Esophagus (tissue), 2 donors: ENCODE measurements around the gene GDF7. TPM values are rescaled to one million over a fixed set of nuclear protein-coding genes. Genes with fewer than 3 reads are reported as not detected.
A peak's percentile ranks its signal among the peaks of the same experiment; 100 is the strongest.

Experiments
- H3K27ac ChIP-seq, 2 donors: one replicate each; pipeline ENCODE4 v1.5.1; 2013; ENCODE audit warnings: low read depth in 2 of 2, mild to moderate bottlenecking in 2 of 2, inconsistent platforms in 1 of 2, low read length in 1 of 2, moderate library complexity in 1 of 2
- H3K27me3 ChIP-seq, 2 donors: one replicate each; pipeline ENCODE4 v1.6.1; 2013; ENCODE audit warnings: low read length in 2 of 2, control low read depth in 1 of 2, mild to moderate bottlenecking in 1 of 2; ENCODE audit not compliant: insufficient read depth in 2 of 2, control insufficient read depth in 1 of 2
- H3K36me3 ChIP-seq, 2 donors: one replicate each; pipeline ENCODE4 v1.6.1; 2013; ENCODE audit warnings: low read length in 1 of 2; ENCODE audit not compliant: control insufficient read depth in 2 of 2, insufficient read depth in 2 of 2
- H3K4me1 ChIP-seq, 2 donors: one replicate each; pipeline ENCODE4 v1.6.1; 2013; ENCODE audit warnings: low read length in 1 of 2; ENCODE audit not compliant: control insufficient read depth in 2 of 2, insufficient read depth in 2 of 2
- H3K4me3 ChIP-seq, 2 donors: one replicate each; pipeline ENCODE4 v1.5.1; 2013; ENCODE audit warnings: low read length in 2 of 2, mild to moderate bottlenecking in 2 of 2, low read depth in 1 of 2, moderate library complexity in 1 of 2
- H3K9me3 ChIP-seq, 2 donors: one replicate each; pipeline ENCODE4 v1.6.1; 2013; ENCODE audit warnings: mild to moderate bottlenecking in 2 of 2, low read depth in 1 of 2, low read length in 1 of 2, moderate library complexity in 1 of 2; ENCODE audit not compliant: control insufficient read depth in 2 of 2, insufficient read depth in 1 of 2
- WGBS, 2 donors: extraction: QIAGEN DNeasy Blood & Tissue Kit; methylation state at CpG; one replicate each; pipeline ENCODE4 v1.1.7; 2013; 5-methylcytosine and 5-hydroxymethylcytosine counted together
- polyA plus RNA-seq, 2 donors: library from polyadenylated mRNA; stranded (reverse); fragments of 200-250 nt; gene quantifications; one replicate each; pipeline ENCODE4 v1.2.3, GENCODE V29; 2013
- donor health status: healthy with polysubstance abuse.
- donor health status: Bipolar disorder and iron deficiency.

Gene GDF7
- polyA plus RNA-seq, 2 donors, result 0.56 to 0.59 TPM

DNA sequence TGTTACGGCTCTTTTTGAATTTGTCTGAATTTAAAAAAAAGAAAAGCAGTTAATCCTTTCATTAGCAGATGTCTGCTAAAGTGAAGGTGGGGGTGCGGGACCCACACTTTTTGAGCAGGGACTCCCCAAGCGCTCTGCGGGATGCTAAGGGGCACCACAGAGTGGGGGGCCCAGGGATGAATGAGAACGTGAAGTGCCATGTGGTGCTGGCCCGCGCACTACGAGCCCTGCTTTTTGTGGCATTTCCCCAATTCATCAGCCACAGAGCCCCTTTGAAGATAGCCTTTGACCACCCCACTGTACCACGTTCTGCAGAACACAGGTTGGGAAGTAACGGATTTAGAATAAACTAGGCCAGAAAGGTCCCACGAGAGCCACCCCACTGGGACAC is 44.7 kb upstream of the GDF7 start:
- Histone ChIP-seq H3K4me3 (no peak overlapping the region), H3K27ac (no peak overlapping the region), H3K36me3 (peaks cover 12 to 36% of the 10 kb centered on the region in 2 donors), H3K9me3 (no peaks in the 10 kb centered on the region), H3K27me3 (no peaks in the 10 kb centered on the region), H3K4me1 (peaks cover 12 to 20% of the 10 kb centered on the region in 2 donors)
- WGBS, 2 donors, result 95 to 96% methylated on average over 11 of the region's 11 CpGs

GRCh38 chr2:20622731-20623130 is 44.2 kb upstream of the GDF7 start:
- peaks cover 9 to 19% of the 10 kb centered on the region in 2 donors for H3K4me1 ChIP-seq
- H3K4me3 ChIP-seq, result no peak overlapping the region
- H3K9me3 ChIP-seq, result no peaks in the 10 kb centered on the region
- 81 to 82% methylated on average over 10 of the region's 10 CpGs for WGBS, 2 donors
- peak overlapping the region in 1 of 2 donors; percentile 36 for H3K27ac ChIP-seq
- peaks cover 12 to 36% of the 10 kb centered on the region in 2 donors for H3K36me3 ChIP-seq
- no peaks in the 10 kb centered on the region for H3K27me3 ChIP-seq

- Histone ChIP-seq H3K9me3 (no peaks in the 10 kb centered on the region), H3K4me3 (no peak overlapping the region), H3K36me3 (peaks cover 12 to 36% of the 10 kb centered on the region in 2 donors), H3K4me1 (peaks cover 9 to 15% of the 10 kb centered on the region in 2 donors), H3K27ac (peak overlapping the region in 1 of 2 donors; percentile 36), H3K27me3 (no peaks in the 10 kb centered on the region)
- WGBS, 2 donors, result 83 to 86% methylated on average over 10 of the region's 10 CpGs
Measured at GRCh38 chr2:20623241-20623640, 43.7 kb upstream of the GDF7 start.

DNA sequence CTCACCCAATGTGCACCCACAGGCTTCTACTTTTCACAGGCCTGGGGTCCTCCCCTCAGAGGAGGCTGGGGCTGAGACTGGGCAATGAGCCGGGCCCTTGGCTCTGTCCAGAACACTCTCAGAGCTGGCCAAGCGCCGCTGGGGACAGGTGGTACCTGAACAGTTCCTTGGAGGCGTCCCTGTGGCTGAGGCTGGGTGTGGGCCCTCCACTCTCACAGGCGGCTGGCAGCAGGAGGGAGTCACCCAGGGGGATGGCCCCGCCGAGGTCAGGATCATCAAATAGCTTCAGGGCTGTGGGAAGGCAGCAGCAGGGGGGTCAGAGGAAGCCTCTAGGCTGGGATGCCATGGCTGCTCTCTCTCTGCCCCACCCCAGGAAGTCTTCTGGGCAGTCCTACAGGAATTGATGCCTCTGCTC is 43.2 kb upstream of the GDF7 start:
- peaks cover 9 to 14% of the 10 kb centered on the region in 2 donors for H3K4me1 ChIP-seq
- no peaks in the 10 kb centered on the region for H3K27me3 ChIP-seq
- H3K27ac ChIP-seq, result no peak overlapping the region
- peaks cover 12 to 36% of the 10 kb centered on the region in 2 donors for H3K36me3 ChIP-seq
- WGBS, 2 donors, result 88% methylated on average over 7 of the region's 7 CpGs
- no peak overlapping the region for H3K4me3 ChIP-seq
- H3K9me3 ChIP-seq, result no peaks in the 10 kb centered on the region

DNA sequence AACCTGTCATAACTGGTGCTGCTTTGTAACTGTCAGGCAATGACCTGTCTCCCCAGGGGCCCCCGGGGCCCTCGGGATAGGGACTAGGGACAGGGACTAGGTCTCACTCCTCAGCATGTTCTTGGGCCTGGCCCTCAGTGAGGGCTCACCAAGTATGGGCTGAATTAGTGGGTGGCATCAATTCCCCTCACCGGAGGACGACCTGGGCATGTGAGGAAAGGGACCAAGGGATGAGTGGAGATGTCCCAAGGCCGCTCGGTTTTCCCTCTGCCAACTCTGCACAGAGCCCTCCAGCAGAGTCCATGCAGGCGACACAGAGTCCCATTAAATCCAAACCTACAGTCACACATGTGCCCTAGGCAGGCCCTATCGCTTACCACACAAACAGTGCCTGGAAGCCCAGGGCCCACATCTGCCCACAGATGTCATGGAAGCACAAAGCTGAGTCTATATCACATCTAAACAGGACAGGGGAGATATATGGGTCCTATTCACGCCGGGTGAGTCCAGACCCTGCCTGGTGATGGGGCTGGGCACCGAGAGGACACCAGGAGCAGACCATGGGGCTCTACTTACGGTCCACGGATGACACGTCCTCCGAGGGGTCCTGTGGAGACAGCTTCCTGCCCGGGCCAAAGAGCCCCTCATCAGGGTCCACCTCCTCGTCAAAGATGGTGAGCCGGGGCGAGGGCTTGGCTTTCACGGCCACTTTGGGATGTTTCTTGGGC is 42.6 kb upstream of the GDF7 start:
- WGBS, 2 donors, result 87 to 88% methylated on average over 20 of the region's 20 CpGs
- Histone ChIP-seq H3K27me3 (no peaks in the 10 kb centered on the region), H3K9me3 (no peaks in the 10 kb centered on the region), H3K36me3 (peaks cover 12 to 36% of the 10 kb centered on the region in 2 donors), H3K4me1 (peaks cover 8 to 9% of the 10 kb centered on the region in 2 donors), H3K4me3 (no peak overlapping the region), H3K27ac (peak overlapping the region in 1 of 2 donors; percentile 17)

GRCh38 chr2:20624884-20625485 is 42.0 kb upstream of the GDF7 start:
- peak overlapping the region in 1 of 2 donors; percentile 67 for H3K27ac ChIP-seq
- H3K4me1 ChIP-seq, result peaks cover 11 to 13% of the 10 kb centered on the region in 2 donors
- WGBS, 2 donors, result 86 to 87% methylated on average over 11 of the region's 11 CpGs
- no peak overlapping the region for H3K4me3 ChIP-seq
- no peaks in the 10 kb centered on the region for H3K9me3 ChIP-seq
- peaks cover 12 to 41% of the 10 kb centered on the region in 2 donors for H3K36me3 ChIP-seq
- no peaks in the 10 kb centered on the region for H3K27me3 ChIP-seq

DNA sequence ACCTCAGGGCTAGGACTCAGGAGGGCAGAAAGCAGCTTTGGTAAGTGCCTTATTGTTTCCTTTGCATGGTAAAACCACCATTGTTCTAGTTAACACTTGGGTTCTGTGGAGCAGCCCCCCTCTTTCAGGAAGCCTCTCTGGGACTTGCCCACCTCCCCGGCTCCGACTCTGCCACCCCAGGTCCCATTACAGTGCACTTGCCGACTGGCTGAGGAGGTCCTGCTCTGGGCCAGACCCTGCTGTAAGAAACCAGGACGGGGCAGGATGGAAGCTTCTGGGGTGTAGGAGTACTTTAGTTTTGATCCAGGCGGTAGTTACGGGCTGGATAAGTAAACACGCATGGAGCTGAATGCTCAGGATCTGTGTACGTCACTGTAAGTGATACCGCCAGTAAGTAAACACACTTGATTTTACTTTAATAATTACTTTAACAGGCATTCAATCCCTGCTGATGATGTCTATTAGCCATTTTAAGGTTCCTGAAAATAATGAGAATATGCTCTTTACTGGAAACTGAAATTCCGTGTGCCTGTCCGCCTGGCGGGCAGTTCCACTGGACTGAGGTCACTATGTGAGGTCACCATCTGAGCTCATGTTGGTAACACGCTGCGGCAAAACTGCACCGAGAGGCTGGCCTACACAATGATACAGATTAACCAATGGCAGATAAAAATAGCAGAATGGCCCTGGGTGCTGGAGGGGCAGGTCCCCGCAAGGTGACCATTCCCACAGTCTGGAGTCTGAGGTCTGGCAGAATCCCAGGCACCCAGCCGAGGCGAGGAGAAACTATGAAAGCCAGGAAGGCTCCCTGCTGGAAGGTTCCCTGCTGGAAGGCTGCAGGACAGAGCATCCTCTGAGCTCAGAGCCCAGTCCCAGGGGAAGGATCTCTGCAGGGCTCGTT is 41.2 kb upstream of the GDF7 start:
- Histone ChIP-seq H3K36me3 (peaks cover 14 to 38% of the 10 kb centered on the region in 2 donors), H3K4me1 (peaks cover 9 to 12% of the 10 kb centered on the region in 2 donors), H3K27me3 (no peaks in the 10 kb centered on the region), H3K4me3 (no peak overlapping the region), H3K9me3 (no peaks in the 10 kb centered on the region), H3K27ac (peak overlapping the region in 1 of 2 donors; percentile 67)
- WGBS, 2 donors, result 80 to 82% methylated on average over 19 of the region's 19 CpGs

DNA sequence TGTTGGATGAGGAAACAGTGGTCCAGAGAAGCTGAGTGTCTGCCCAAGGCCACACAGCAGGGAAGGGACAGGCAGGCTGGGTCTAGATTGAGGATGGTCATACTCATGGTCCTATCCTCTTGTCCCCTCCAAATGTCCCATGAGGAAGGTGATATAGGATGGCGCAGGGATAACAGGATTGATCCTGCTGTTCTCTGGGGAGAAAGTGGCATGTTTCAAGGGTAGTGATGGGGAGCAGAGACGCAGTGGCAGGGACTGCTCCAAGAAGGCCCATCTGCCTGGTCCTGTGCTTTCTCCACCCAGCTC is 40.6 kb upstream of the GDF7 start:
- H3K4me1 ChIP-seq, result peaks cover 4 to 11% of the 10 kb centered on the region in 2 donors
- H3K4me3 ChIP-seq, result no peak overlapping the region
- peaks cover 15 to 37% of the 10 kb centered on the region in 2 donors for H3K36me3 ChIP-seq
- peak overlapping the region in 1 of 2 donors; percentile 59 for H3K27ac ChIP-seq
- no peaks in the 10 kb centered on the region for H3K27me3 ChIP-seq
- H3K9me3 ChIP-seq, result no peaks in the 10 kb centered on the region
- 99 to 100% methylated on average over 2 of the region's 2 CpGs for whole genome bisulfite sequencing, 2 donors

DNA sequence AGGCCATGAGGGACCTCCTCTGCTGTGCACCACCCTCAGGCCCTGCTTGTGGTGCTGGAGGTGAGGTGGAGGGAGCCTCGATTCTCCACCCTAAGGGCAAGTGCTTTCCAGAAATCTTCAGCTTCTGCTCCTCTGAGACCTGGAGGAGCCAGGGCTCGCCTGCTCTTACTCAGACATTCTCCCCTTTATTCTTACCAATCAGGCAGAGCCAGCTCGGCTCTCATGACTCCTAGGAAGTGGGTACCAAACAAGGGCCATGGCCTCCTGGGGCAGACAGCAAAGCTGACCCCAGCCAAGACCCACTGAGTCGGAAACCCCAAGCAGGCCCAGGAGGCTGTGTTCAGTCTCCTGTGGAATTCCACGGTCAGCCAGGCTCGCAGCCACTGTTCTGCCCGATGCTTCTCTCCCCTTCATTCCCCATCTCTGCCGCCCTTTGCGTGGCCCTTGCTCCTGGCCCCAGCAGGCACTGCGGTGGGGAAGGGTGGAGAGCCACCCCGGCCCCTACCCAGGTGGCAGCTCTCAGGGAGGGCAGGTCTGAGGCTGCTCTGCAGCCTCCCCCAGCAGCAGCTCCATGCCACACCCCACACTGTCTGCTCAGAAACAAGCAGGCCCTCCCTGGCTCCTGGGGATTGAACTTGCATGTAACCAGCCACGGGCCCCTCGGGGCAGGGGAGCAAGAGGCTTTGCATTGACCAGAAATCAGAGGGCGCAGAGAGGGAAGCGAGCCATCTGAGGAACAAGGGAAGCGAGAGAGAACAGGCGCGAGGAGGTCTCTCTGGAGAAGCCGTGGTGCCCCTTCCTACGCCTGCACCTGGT is 40.0 kb upstream of the GDF7 start:
- H3K4me3 ChIP-seq, result no peak overlapping the region
- H3K36me3 ChIP-seq, result peaks cover 15 to 31% of the 10 kb centered on the region in 2 donors
- peaks cover 3 to 11% of the 10 kb centered on the region in 2 donors for H3K4me1 ChIP-seq
- 86 to 90% methylated on average over 20 of the region's 20 CpGs for WGBS, 2 donors
- peak overlapping the region in 1 of 2 donors; percentile 59 for H3K27ac ChIP-seq
- no peaks in the 10 kb centered on the region for H3K27me3 ChIP-seq
- no peaks in the 10 kb centered on the region for H3K9me3 ChIP-seq
